Stimulated activated CD8-positive, alpha-beta memory T cell treated with anti-CD3 and anti-CD28 coated beads, Interleukin-7, amount 100 ng/mL, for 24 hours (primary cell): ENCODE measurements around the gene GPC3.
"Not testable (repeated sequence)": the region's sequence is repeated elsewhere in the genome, so short reads cannot be mapped to it uniquely, and the experiment has no call there.

Experiments
- DNase-seq: peaks from one replicate; pipeline ENCODE4 v3.0.0-alpha.2; 2020; ENCODE audit warnings: low read depth

The GPC3 gene

GRCh38 chrX:133550665-133551485, 434.5 kb downstream of the GPC3 start:
- DNase-seq: no peak

- DNase-seq: no peak
Observed at GRCh38 chrX:133549295-133549933, 436.0 kb downstream of the GPC3 start.

DNA sequence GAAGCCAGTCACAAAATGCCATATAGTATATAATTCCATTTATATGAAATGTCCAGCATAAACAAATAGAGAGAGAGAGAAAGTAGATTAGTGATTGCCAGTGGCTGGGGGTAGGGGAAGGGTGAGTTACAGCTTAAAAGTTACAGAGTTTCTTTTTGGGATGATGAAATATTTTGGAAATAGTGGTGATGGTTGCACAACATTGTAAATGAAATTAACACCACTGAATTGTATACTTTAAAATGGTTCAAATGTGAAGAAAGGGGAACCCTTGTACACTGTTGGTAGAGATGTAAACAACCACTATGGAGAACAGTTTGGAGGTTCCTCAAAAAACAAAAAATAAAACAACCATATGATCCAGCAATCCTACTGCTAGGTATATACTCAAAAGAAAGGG, 439.0 kb downstream of the GPC3 start:
- DNase-seq: no peak

GRCh38 chrX:133544778-133545177, 440.6 kb downstream of the GPC3 start:
- DNase-seq: no peak

DNA sequence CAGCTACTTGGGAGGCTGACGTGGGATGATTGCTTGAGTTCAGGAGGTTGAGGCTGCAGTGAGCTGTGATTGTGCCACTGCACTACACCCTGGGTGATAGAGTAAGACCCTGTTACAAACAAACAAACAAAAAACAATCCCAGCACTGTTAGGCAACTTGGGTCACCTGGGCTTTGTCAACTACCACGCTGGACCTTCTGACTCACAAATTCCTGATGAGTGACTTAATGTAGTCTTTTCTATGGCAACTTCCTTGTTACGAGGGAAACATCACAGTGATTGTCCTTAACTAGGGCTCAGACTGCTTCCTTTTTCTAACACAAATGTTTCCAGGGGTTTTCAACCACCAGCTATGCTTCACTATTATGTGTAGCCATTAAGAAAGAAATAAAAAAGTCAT, 441.3 kb downstream of the GPC3 start:
- no peak for DNase-seq

DNA sequence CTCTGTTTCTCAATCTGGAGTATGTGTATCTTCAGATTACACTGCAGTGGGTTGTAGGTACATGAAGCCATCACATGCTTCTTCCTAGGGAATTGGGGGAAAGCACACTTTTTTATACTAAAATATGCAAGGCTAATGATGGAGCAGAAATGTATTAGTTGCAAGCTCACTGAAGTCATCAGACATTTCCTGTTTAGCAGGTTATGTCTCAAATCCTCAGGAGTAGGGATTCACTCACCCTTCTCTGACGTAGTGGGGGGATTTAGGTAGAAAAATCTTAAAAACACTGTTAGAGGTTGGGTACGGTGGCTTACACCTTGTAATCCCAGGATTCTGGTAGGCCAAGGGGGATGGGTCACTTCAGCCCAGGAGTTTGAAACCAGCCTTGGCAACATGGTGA, 441.7 kb downstream of the GPC3 start:
- no peak for DNase-seq

DNA sequence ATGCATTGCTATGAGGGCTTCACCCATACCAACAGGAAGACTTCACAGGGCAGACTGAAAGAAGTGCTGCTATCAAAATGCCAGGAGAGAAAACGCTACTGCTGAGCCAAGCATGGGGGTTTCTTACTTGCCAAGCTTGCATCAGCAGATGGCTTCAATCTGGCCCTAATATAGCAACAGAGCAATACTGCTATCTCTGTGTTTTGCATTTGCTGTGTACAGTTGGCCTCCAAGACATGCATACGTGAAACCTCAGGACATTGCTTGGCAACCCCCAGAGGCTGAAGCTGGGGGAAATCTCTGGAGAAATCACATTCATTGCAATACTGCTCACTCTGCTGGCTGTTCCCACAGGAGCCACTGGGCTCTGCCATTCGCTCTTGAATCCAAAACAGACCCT, 442.9 kb downstream of the GPC3 start:
- no peak for DNase-seq

DNA sequence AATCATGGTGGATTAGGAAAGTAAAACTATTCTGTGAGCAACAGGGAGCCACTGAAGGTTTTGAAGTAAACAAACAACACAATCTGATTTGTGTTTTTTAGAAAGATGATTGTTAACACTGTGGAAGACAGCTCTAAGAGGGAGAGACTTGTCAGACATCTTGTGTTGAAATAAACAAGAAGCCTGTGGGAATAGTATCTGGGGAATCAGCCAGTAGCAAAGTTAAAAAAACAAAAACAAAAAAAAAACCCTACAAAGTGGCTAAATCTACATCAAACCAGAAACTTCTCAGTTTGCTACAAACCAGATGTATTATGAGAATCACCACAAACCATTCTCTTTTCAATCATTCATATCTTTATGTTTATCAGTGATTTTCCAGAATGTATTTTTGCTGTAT, 444.4 kb downstream of the GPC3 start:
- DNase-seq: no peak

GRCh38 chrX:133538148-133538547, 447.2 kb downstream of the GPC3 start:
- no peak for DNase-seq

DNA sequence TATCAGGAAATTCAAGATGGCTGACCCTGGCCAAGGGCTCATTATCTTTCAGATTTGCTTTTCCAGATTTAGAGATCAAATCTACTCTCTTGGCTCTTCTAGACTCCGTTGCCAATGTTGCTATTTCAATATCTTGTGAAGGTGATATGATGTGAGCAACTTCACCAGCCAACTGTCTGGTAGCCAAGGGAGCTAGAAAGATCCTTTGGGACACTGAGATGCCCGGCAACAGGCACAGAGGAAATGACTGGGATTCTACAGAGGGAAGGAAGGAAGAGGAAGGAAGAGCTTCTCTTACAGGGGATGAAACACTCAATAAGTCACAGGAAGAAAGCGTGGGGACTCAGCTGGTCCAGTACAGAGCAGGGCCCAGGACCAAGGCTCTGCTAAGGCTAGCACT, 448.3 kb downstream of the GPC3 start:
- DNase-seq: no peak

GRCh38 chrX:133535066-133535465, 450.3 kb downstream of the GPC3 start:
- DNase-seq: no peak

DNA sequence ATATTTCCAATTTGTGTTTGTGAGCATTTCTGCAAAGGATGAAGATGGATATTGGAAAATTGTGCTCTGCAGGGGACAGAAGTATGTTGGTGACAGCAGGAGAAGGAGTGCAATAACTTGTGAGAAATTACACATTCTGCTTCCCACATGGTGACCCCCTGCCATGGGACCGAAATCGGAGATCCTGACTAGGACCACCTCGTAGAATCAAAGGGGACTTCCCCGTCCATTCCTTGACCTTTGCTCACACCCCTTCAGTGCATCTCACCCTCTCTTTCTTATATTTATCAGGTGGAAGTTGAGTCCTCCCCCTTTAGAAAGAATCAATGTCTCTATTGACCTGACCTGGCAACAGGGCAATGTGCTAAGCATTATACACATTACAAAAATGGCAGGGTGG, 451.2 kb downstream of the GPC3 start:
- no peak for DNase-seq

- DNase-seq: no peak
Observed at GRCh38 chrX:133533249-133533648, 452.1 kb downstream of the GPC3 start.

- no peak for DNase-seq
Observed at GRCh38 chrX:133530960-133531359, 454.4 kb downstream of the GPC3 start.

- DNase-seq: no peak
Observed at GRCh38 chrX:133529578-133529977, 455.8 kb downstream of the GPC3 start.

DNA sequence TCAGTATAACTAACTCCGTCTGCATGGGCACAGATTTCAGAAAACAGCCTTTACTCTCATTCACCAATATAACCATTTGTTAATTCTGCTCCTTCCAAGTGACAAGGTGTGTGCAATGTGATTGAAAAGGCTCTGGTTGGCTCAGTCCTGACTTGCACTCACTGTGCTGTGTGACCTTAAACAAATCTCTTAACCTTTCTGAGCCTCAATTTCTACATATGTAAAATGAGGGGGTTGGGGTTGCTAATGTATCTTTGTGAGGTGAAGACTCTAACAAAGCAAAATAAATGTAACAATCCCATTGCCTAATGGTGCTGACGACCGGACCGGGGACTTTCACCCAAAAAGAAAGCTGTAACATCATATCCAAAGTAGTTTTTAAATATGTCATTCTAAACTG, 457.6 kb downstream of the GPC3 start:
- no peak for DNase-seq

DNA sequence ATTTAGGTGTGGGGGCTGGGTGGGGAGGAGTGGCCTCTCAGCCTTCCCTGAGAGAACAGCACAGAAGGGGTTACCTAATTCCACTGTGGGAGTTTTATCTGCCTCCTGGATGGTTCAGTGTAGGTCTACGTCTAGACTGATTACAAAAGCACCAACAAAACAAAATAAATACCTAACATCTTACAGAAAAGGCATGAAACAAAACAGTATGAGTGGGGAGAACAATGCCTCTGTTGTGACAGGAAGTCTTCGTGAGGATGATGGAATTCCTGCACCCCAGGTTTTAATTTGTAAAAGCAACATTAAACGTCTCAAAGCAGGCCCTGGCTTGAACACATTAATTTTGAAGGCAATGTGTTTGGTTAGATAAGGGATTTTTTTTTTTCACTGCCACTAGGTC, 458.0 kb downstream of the GPC3 start:
- no peak for DNase-seq

DNA sequence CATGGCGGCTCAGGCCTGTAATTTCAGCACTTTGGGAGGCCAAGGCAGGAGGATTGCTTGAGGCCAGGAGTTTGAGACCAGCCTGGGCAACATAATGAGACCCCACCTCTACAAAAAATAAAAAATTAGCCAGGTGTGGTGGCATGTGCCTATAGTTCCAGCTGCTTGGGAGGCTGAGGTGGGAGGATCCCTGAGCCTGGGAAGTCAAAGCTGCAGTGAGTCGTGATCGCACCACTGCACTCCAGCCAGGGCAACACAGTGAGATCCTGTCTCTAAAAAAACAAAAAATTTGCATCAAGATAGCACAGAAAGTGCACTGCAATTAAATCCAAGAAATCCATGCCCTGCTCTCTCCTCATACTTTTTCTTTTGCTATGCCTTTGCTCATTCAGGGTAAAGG, 458.6 kb downstream of the GPC3 start:
- not testable (repeated sequence) for DNase-seq

GRCh38 chrX:133523526-133523925, 461.9 kb downstream of the GPC3 start:
- DNase-seq: no peak

DNA sequence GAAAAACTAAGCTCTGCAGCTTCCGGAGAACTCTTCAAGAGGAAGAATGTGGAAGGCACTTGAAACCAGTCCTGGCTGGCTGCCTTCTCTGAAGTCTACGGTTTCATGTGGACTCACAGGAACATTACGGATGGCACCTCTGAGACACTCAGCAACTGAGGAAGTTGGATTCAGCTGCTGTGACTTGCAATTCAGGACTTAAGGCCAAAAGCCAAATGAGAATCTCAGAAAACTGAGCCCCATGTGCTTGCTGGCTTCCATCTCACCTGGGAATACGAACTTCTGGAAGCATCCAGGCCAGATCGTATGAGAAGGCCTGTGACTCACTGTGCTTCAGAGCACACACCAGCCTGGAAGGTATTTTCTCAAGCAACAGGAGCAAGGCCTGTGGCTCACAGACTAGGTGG, 462.3 kb downstream of the GPC3 start:
- DNase-seq: no peak

DNA sequence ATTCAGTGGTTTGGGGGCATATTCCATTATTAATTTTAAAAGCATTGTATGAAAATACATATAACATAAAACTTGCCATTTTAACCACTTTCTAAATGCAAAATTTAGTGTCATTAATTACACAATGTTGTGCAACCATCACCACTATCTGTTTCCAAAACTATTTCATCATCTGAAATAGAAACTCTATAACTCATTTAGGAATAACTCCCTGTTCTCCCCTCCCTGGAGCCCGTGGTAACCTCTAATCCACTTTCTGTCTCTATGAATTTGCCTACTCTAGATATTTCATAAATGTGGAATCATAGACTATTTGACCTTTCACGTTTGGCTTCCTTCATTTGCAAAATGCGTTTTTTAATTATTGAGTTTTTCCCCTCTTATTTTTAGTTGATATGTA, 468.7 kb downstream of the GPC3 start:
- DNase-seq: no peak

- DNase-seq: no peak
Observed at GRCh38 chrX:133514486-133514885, 470.9 kb downstream of the GPC3 start.

DNA sequence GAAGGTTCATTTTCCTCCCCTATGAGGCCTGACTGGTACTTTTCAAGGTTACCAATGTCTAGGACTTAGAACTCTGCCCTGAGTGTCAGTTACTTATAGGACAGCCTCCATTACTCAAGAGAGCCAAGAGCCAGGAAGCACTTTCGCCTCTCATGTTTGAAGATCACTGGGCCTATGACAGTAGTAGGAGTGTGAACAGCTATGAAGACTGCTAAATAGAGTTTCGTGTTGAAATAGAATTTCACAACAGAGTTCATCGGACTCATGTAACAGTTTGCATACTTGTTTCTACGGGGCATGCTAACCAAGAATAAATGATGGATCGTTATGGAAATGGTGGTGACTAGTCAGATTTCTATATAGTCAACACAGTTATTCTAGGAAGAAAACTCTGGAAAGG, 472.3 kb downstream of the GPC3 start:
- no peak for DNase-seq

- no peak for DNase-seq
Observed at GRCh38 chrX:133511041-133511440, 474.4 kb downstream of the GPC3 start.
